Mucosa of descending colon (tissue), 3 donors: ENCODE data around the gene LRCH1. TPM values are rescaled to one million over a fixed set of nuclear protein-coding genes. Genes with fewer than 3 reads are reported as not detected.
A peak's percentile ranks its signal among the peaks of the same experiment; 100 is the strongest.

Experiments used
- ATAC-seq: fragments of 200-7000 bp; cut with Tn5 transposase; one replicate; pipeline ENCODE4 v1.9.1; 2020; ENCODE audit warnings: mild to moderate bottlenecking, moderate library complexity
- DNase-seq, 3 donors: peaks; one replicate each; pipeline ENCODE4 v3.0.0-alpha.2; 2020
- H3K36me3 ChIP-seq: fragments of 200-600 bp; one replicate; pipeline ENCODE4 v1.8.0; 2021; ENCODE audit warnings: low read depth, mild to moderate bottlenecking
- H3K4me1 ChIP-seq: fragments of 200-600 bp; one replicate; pipeline ENCODE4 v1.8.0; 2021; ENCODE audit warnings: low read depth, mild to moderate bottlenecking
- H3K4me3 ChIP-seq: fragments of 200-600 bp; one replicate; pipeline ENCODE4 v1.8.0; 2021; ENCODE audit warnings: mild to moderate bottlenecking
- H3K9me3 ChIP-seq: fragments of 200-600 bp; one replicate; pipeline ENCODE4 v1.8.0; 2021; ENCODE audit warnings: mild to moderate bottlenecking
- intact Hi-C, 2 donors: fragments of 100-400 bp; cut with DNase I in 1 of 2; cut with micrococcal nuclease in 1 of 2; formaldehyde crosslinking; loops; one replicate each; pipeline versions ENCODE4 v1.11.0 to v1.11.1; 2022; cut with DNase I, micrococcal nuclease
- total RNA-seq, 3 donors: library from RNA; stranded (reverse); fragmentation: NEBNext Ultra II Directional in 2 of 3; extraction: Animal tissue kit (Norgen Biotek cat#: 25700) in 2 of 3; gene quantifications; one replicate each; pipeline versions ENCODE4 v1.2.1 to v1.2.4, GENCODE V29; 2021 to 2023
- TF ChIP-seq, protein P1 (sequence below): fragments of 200-600 bp; IDR thresholded peaks from one replicate; pipeline ENCODE4 v1.8.0; 2022; ENCODE audit warnings: antibody characterized with exemption, mild to moderate bottlenecking
- donor health status: DM: no; HTN: no; CAD: no; lungs with moderate emphysema.
- donor health status: DM: no; HTN: no; CAD: no.
- donor health status: DM: no; HTN: yes; CAD: no.

LRCH1 gene
- total RNA-seq, 3 donors from 2014 or later = 13.4 to 44.1 (median 16.1) TPM

DNA sequence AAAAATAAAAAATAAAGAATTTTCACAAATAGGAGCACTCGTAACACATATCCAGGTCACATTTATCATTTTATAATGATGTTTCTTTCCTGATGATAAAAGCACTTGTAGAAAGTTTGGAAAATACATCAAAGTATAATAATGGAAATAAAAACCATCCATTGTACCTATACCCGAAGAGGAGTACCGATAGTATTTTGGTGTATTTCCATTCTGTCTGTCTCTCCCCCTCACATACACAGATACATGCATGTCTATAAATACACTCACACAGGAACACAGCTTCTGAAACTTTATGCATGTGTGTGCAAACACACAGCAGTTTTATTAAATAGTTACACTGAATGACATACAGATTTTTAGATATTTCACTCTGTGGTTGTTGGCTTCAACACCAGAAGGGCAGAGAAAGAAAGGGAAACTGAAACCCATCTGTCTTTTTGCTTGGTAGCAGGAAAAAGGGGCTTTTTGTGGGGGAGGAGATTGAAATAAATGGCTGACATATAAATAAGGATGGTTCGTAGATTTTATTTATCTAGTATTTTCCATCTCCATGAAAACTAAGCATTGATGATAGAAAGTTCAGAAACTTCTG is 114.8 kb downstream of the LRCH1 start:
- H3K36me3 ChIP-seq = no peaks in the 10 kb centered on the region
- ATAC-seq = no peak
- intact Hi-C loops = no loop called here
- no peak for DNase-seq
- no peak overlapping the region for H3K4me3 ChIP-seq
- no peaks in the 10 kb centered on the region for H3K9me3 ChIP-seq
- TF ChIP-seq, protein P1, sequence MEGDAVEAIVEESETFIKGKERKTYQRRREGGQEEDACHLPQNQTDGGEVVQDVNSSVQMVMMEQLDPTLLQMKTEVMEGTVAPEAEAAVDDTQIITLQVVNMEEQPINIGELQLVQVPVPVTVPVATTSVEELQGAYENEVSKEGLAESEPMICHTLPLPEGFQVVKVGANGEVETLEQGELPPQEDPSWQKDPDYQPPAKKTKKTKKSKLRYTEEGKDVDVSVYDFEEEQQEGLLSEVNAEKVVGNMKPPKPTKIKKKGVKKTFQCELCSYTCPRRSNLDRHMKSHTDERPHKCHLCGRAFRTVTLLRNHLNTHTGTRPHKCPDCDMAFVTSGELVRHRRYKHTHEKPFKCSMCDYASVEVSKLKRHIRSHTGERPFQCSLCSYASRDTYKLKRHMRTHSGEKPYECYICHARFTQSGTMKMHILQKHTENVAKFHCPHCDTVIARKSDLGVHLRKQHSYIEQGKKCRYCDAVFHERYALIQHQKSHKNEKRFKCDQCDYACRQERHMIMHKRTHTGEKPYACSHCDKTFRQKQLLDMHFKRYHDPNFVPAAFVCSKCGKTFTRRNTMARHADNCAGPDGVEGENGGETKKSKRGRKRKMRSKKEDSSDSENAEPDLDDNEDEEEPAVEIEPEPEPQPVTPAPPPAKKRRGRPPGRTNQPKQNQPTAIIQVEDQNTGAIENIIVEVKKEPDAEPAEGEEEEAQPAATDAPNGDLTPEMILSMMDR = no peak
- peaks cover 41% of the 10 kb centered on the region for H3K4me1 ChIP-seq

DNA sequence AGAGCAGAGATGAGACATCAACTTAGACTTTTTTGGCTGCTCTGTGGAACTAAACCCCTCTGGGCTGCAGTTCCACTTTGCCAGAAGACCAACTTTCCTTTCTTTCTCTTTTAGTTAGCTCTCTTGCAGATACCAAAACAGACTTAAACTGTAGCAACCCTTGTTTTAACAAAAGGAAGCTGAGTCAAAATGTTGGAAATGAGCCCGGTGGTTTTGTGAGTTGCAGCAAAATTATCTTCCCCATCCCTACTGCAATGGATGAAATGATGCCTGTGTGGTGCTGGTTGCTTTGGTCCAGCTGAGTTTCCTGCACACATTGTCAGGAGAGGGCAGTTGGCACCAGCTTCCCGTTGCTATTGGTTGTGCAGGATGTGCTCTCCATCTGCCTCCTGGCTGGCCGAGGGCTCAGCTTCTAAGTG is 115.3 kb downstream of the LRCH1 start:
- ATAC-seq (no peak), DNase-seq (peak in 2 of 3 donors; percentile 46 to 58)
- Histone ChIP-seq H3K4me3 (no peak overlapping the region), H3K9me3 (no peaks in the 10 kb centered on the region), H3K36me3 (no peaks in the 10 kb centered on the region), H3K4me1 (peaks cover 36% of the 10 kb centered on the region)
- intact Hi-C loops = no loop called here
- TF ChIP-seq, protein P1 = no peak

DNA sequence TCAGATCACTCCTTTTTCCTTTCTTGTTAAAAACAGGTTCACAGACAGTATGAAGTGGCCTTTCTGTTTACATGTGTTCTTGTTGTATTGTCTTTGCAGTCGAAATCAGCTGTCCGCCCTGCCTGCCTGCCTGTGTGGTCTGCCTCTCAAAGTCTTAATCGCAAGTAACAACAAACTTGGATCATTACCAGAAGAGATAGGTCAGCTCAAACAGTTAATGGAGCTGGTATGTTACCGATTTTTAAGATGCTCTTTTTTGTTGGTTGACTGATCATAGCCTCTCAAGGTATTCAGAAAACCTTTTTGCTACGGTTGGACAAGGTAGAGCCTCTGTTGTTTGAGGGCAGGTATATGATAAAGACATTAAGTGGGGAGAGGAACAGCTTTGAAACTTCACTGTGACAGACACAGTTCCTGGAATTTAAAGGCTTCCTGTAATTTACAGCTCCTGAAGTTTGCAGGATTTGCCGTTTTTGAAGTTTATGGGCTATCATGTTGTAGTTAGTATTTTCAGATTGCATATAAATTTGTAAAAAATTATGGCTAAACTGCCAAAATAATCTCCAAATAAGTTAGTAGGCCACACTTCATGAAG is 116.1 kb downstream of the LRCH1 start:
- ATAC-seq (no peak), DNase-seq (no peak)
- intact Hi-C loops = no loop called here
- Histone ChIP-seq H3K4me3 (no peak overlapping the region), H3K9me3 (no peaks in the 10 kb centered on the region), H3K4me1 (peaks cover 30% of the 10 kb centered on the region), H3K36me3 (no peaks in the 10 kb centered on the region)
- TF ChIP-seq, protein P1 = no peak

DNA sequence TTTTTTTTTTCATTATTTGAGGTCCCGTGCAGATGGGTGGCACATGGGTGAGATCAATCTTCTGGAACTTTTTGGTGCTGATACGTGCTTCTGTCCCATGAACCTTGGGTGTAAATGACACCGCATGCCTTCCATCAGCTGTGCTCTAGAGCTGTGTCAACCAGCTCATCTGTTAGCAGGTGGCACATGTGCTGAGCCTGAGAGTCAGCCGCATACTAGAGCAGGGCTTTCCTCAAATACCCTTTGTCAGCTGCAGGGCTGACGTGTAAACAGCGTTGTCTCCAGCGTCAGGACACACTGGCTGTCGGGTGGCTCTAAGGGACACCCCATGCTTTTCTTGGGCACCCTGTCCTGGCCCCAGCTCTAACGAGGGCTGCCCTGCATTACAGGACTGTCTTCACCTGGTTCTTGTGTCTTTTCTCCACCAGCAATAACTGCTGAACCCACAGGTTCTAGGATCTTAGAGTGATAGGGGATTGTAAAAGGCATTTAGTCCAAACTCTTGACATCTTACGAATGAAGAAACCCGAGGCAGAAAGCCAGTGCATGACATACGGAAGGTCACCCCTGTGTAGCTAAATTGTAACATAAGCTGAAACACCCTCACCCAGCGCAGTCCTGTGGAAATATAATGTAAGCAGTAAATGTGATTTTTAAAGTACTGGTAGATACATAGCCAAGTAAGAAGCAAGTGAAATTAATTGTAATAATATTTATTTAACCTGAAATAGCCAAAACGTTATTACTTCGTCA is 119.5 kb downstream of the LRCH1 start:
- DNase-seq = no peak
- Histone ChIP-seq H3K4me3 (no peak overlapping the region), H3K36me3 (no peaks in the 10 kb centered on the region), H3K4me1 (peaks cover 4% of the 10 kb centered on the region), H3K9me3 (no peaks in the 10 kb centered on the region)
- ATAC-seq = no peak
- intact Hi-C loops = no loop called here
- TF ChIP-seq, protein P1 = no peak

DNA sequence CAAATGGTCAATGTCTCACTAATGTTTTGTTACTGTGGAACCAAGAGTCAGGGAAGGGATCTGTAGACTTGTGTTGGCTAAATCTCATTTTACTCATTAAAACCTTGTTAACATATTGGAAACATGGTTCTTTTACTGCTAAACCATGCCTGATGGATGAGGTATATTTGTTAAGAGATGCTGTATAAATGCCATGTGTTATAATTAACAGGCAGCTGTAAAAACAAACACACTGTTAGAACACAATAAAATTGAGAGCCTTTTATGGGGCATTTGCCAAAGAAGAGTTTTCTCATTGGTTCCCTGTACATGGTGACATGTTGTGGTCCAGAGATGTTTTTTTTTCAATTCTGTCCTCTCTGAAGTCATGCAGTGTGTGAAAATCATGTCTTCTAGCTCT is 122.0 kb downstream of the LRCH1 start:
- Histone ChIP-seq H3K36me3 (no peaks in the 10 kb centered on the region), H3K4me3 (no peak overlapping the region), H3K9me3 (no peaks in the 10 kb centered on the region), H3K4me1 (no peaks in the 10 kb centered on the region)
- no peak for DNase-seq
- peak; percentile 72 for ATAC-seq
- TF ChIP-seq, protein P1 = no peak
- intact Hi-C loops = no loop called here
